BE2C (cell line): ENCODE results near the gene PDE8A.

ENCODE experiments used
- DNase-seq: peaks from one replicate; pipeline ENCODE4 v3.0.0-alpha.2; 2020
- H3K27me3 ChIP-seq: fragments of 250-450 bp; sonication (Bioruptor Pico); 2 replicates; pipeline ENCODE4 v1.5.1; 2020; ENCODE audit warnings: mild to moderate bottlenecking
- H3K36me3 ChIP-seq: fragments of 250-450 bp; sonication (Bioruptor Pico); 2 replicates; pipeline ENCODE4 v1.5.1; 2020; ENCODE audit warnings: mild to moderate bottlenecking
- H3K4me1 ChIP-seq: fragments of 250-450 bp; sonication (Bioruptor Pico); 2 replicates; pipeline ENCODE4 v1.5.1; 2020
- H3K4me3 ChIP-seq: 2 replicates; pipeline ENCODE4 v1.5.1; 2011; ENCODE audit warnings: low read depth, low read length
- H3K9me3 ChIP-seq: fragments of 250-450 bp; sonication (Bioruptor Pico); 2 replicates; pipeline ENCODE4 v1.5.1; 2020
- TF ChIP-seq, protein P1 (sequence below): IDR thresholded peaks from 2 replicates; pipeline ENCODE4 v1.5.1; 2012; ENCODE audit warnings: mild to moderate bottlenecking, low read depth, low read length

PDE8A gene

DNA sequence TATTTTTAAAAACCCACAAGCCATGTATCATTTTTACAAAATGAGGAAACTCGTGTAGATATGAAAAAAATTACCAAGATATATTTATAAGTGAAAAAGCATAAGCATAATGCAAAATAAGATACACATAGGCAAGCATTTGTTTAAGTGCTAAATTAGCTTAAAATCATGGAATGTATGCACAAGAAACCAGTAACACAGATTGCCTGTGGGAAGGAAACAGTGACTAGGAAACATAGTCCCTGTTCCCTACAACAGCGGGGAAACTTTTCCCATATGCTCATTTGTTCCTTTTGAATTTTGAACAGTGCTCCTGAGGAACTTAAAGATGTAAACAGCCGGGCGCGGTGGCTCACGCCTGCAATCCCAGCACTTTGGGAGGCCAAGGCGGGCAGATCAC, 169.5 kb downstream of the PDE8A start:
- no peaks in the 10 kb centered on the region for H3K9me3 ChIP-seq
- no peaks in the 10 kb centered on the region; the same call in 1 of the 2 replicates for H3K27me3 ChIP-seq
- TF ChIP-seq, protein P1, sequence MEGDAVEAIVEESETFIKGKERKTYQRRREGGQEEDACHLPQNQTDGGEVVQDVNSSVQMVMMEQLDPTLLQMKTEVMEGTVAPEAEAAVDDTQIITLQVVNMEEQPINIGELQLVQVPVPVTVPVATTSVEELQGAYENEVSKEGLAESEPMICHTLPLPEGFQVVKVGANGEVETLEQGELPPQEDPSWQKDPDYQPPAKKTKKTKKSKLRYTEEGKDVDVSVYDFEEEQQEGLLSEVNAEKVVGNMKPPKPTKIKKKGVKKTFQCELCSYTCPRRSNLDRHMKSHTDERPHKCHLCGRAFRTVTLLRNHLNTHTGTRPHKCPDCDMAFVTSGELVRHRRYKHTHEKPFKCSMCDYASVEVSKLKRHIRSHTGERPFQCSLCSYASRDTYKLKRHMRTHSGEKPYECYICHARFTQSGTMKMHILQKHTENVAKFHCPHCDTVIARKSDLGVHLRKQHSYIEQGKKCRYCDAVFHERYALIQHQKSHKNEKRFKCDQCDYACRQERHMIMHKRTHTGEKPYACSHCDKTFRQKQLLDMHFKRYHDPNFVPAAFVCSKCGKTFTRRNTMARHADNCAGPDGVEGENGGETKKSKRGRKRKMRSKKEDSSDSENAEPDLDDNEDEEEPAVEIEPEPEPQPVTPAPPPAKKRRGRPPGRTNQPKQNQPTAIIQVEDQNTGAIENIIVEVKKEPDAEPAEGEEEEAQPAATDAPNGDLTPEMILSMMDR: no peak
- DNase-seq: no peak
- no peaks in the 10 kb centered on the region for H3K4me1 ChIP-seq
- H3K4me3 ChIP-seq: no peak overlapping the region
- H3K36me3 ChIP-seq: no peaks in the 10 kb centered on the region

DNA sequence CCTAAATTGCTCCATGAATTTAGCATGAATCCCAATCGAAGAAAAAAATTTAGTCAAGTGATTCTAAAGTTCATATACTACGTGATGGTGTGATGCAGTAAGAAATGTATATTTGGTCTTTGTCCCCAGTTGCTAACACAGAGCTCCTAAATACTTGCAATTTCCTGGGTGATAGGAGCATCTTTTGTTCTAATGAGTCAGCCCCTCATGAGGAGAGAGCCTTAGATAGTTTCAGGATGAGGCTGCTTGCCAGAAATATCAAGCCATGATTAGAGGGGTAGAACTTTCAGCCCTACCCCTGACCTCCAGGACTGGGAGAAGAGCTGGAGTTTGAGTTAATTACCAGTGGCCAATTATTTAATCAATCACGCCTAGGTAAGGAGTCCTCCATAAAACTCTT, 170.2 kb downstream of the PDE8A start:
- Histone ChIP-seq H3K36me3 (no peaks in the 10 kb centered on the region), H3K4me1 (no peaks in the 10 kb centered on the region)

DNA sequence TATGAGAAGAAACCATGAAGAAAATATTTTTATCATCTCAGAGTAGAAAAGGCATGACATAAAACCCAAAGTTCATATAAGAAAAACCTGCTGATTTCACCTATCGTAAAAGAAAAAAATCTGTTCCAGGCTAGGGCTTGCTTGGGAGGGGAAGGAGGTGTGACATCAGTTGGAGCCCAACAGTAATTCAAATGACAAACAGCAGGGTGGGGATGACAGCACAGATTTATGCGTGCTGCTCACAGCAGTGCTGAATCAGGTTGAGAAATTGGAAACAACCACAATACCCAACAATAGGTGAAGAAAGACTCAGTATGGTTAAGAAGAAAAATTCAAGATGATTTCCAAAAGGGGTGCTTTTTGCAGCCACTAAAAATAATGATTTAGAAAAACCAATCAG, 172.4 kb downstream of the PDE8A start:
- Histone ChIP-seq H3K4me3 (no peak overlapping the region), H3K4me1 (no peaks in the 10 kb centered on the region), H3K27me3 (no peaks in the 10 kb centered on the region; the same call in 1 of the 2 replicates), H3K36me3 (no peaks in the 10 kb centered on the region), H3K9me3 (no peaks in the 10 kb centered on the region)
- TF ChIP-seq, protein P1: no peak
- DNase-seq: no peak

More for the DNA sequence above, 170.2 kb downstream of the PDE8A start:
- H3K27me3 ChIP-seq: no peaks in the 10 kb centered on the region; the same call in 1 of the 2 replicates
- H3K9me3 ChIP-seq: no peaks in the 10 kb centered on the region
- no peak for DNase-seq
- TF ChIP-seq, protein P1: no peak
- H3K4me3 ChIP-seq: no peak overlapping the region

DNA sequence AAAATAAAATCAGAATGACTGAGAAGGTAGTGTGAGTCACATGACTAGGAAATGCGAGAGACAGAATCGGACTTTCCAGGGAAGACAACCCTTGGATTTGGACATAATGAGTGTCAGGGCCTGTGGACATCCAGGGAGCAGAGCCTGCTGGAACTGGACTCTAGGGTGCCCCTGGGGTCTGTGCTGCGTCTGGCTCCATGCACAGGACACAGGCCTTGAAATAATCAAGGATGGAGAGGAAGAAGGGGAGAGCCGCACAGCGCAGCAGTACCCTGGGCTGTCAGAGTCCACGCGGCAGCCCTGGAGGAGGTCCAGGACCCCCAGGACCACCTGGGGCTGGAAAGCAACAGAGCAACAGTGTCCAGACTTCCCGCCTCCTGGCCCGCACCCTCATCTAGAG, 173.7 kb downstream of the PDE8A start:
- Histone ChIP-seq H3K27me3 (no peaks in the 10 kb centered on the region), H3K36me3 (no peaks in the 10 kb centered on the region), H3K4me3 (no peak overlapping the region), H3K4me1 (no peaks in the 10 kb centered on the region), H3K9me3 (no peaks in the 10 kb centered on the region)
- no peak for DNase-seq
- TF ChIP-seq, protein P1: no peak

DNA sequence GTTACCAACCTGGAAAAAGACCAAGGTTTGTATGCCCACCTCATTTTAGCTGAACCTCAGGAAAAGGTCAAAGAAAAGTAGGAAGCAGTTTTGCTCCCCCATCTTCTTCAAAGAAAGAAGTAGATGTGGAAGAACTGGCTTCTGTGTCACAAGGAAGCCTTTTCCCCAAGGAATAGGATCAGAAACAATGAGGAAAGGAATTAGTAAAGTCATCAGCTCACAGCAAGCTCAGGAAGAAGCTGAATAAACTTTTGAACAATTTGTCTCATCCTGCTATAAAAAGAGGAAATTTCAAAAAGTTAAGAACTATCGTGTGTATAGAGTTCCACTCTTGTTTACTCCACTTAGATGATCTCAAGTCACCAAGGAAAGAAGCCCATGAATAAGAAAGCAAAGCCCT, 174.2 kb downstream of the PDE8A start:
- TF ChIP-seq, protein P1: no peak

DNA sequence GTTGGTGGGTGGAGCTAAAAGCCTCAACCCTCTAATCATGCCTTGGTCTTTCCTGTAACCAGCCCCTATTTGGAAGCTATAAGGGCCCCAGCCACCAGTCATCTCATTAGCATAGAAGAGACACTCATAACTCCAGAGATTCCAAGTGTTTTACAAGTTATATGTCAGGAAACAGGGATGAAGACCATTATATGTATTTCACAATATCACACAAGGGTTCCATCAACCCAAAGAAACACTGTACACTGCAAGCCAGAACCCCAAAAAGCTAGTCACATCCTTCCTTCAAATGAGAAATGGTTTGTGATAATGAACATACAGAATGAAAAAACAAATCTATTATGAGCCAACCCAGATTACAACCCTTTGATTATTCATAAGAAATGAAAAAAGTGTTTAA, 175.7 kb downstream of the PDE8A start:
- Histone ChIP-seq H3K4me3 (no peak overlapping the region), H3K4me1 (no peaks in the 10 kb centered on the region), H3K36me3 (no peaks in the 10 kb centered on the region), H3K9me3 (no peaks in the 10 kb centered on the region), H3K27me3 (no peaks in the 10 kb centered on the region)
- DNase-seq: no peak
- TF ChIP-seq, protein P1: no peak

More for the DNA sequence above, 174.2 kb downstream of the PDE8A start:
- Histone ChIP-seq H3K36me3 (no peaks in the 10 kb centered on the region), H3K27me3 (no peaks in the 10 kb centered on the region), H3K4me1 (no peaks in the 10 kb centered on the region), H3K9me3 (no peaks in the 10 kb centered on the region), H3K4me3 (no peak overlapping the region)
- DNase-seq: no peak
